ENCODE measurements around the gene SRP54. TPM values are rescaled to one million over a fixed set of nuclear protein-coding genes. Genes with fewer than 3 reads are reported as not detected.

SRP54 gene
- total RNA-seq, 1 donor from 2014 or later: 43.5 TPM

DNA sequence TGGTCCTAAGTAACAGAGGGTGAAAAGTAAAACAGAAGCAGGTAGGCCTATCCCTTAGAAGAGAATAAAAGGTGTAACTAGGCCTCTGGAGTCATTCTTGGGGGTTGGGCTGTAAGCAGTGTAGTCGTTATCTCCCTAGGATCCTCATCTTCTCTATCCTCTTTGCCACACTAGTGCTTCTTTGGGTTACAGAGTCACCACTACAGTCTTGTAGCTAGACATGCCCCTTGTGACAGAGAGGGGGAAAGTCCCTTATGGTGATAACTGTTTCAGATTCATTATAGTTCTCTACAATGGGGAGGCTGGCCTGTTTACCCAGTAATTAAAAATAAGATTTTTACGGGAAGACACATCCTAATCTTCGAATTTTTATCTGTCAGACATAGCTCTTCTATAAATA, 16.4 kb upstream of the SRP54 start:
- no peaks in the 10 kb centered on the region for H3K9me3 Mint-ChIP-seq (ENCODE audit: unreplicated experiment)
- H3K4me1 Mint-ChIP-seq (ENCODE audit: low read depth, unreplicated experiment): no peaks in the 10 kb centered on the region
- H3K36me3 Mint-ChIP-seq (ENCODE audit: unreplicated experiment): no peaks in the 10 kb centered on the region
- TF ChIP-seq, protein P1, sequence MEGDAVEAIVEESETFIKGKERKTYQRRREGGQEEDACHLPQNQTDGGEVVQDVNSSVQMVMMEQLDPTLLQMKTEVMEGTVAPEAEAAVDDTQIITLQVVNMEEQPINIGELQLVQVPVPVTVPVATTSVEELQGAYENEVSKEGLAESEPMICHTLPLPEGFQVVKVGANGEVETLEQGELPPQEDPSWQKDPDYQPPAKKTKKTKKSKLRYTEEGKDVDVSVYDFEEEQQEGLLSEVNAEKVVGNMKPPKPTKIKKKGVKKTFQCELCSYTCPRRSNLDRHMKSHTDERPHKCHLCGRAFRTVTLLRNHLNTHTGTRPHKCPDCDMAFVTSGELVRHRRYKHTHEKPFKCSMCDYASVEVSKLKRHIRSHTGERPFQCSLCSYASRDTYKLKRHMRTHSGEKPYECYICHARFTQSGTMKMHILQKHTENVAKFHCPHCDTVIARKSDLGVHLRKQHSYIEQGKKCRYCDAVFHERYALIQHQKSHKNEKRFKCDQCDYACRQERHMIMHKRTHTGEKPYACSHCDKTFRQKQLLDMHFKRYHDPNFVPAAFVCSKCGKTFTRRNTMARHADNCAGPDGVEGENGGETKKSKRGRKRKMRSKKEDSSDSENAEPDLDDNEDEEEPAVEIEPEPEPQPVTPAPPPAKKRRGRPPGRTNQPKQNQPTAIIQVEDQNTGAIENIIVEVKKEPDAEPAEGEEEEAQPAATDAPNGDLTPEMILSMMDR (IDR thresholded peaks at IDR 0.05; ENCODE audit: partially characterized antibody, unreplicated experiment): no peak
- no peak overlapping the region for H3K27ac Mint-ChIP-seq (ENCODE audit: unreplicated experiment)
- DNase-seq: no peak
- no peaks in the 10 kb centered on the region for H3K27me3 Mint-ChIP-seq (ENCODE audit: unreplicated experiment)
- H3K4me3 Mint-ChIP-seq (ENCODE audit: unreplicated experiment): no peak overlapping the region

DNA sequence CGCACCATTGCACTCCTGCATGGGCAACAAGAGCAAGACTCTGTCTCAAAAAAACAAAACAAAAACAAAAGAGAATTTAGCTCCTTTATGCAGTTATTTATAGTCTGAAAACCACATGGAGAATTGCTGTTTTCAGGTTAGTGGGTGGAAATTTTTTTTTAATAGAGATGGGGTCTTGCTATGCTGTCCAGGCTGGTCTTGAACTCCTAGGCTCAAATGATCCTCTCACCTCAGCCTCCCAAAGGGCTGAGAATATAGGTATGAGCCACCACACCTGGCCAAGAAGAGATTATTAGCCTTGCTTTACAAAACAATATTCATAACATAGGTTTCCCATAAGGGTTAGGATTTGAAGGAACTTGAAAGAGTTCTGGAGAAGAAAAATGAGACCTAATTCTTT, 12.1 kb upstream of the SRP54 start:
- no peak for DNase-seq
- TF ChIP-seq, protein P1 (IDR thresholded peaks at IDR 0.05; ENCODE audit: partially characterized antibody, unreplicated experiment): no peak
- H3K9me3 Mint-ChIP-seq (ENCODE audit: unreplicated experiment): no peaks in the 10 kb centered on the region
- no peaks in the 10 kb centered on the region for H3K27me3 Mint-ChIP-seq (ENCODE audit: unreplicated experiment)
- H3K4me1 Mint-ChIP-seq (ENCODE audit: low read depth, unreplicated experiment): no peaks in the 10 kb centered on the region
- no peak overlapping the region for H3K4me3 Mint-ChIP-seq (ENCODE audit: unreplicated experiment)
- no peaks in the 10 kb centered on the region for H3K36me3 Mint-ChIP-seq (ENCODE audit: unreplicated experiment)
- H3K27ac Mint-ChIP-seq (ENCODE audit: unreplicated experiment): no peak overlapping the region

DNA sequence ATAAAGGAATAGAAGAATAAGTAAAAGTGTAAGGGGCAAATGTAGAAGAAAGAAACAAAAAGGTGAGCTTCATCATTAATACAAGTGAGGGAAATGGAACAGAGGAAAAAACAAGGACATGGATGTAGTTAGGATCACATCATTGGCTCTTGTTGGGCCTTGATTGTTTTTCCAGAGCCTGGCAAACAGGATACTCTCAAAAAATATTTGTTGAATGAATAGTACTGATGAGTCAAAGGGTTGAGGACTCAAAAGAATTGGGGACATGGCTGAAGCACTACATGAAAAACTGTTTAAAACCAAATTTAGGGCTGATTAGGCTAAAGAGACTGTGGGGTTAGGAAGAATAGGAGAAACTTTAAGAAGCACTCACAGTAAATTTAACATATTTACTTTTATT, 11.4 kb upstream of the SRP54 start:
- Mint-ChIP-seq H3K4me3 (ENCODE audit: unreplicated experiment) (no peak overlapping the region), H3K4me1 (ENCODE audit: low read depth, unreplicated experiment) (no peaks in the 10 kb centered on the region), H3K27me3 (ENCODE audit: unreplicated experiment) (no peaks in the 10 kb centered on the region), H3K36me3 (ENCODE audit: unreplicated experiment) (no peaks in the 10 kb centered on the region), H3K27ac (ENCODE audit: unreplicated experiment) (no peak overlapping the region), H3K9me3 (ENCODE audit: unreplicated experiment) (no peaks in the 10 kb centered on the region)
- TF ChIP-seq, protein P1 (IDR thresholded peaks at IDR 0.05; ENCODE audit: partially characterized antibody, unreplicated experiment): no peak
- no peak for DNase-seq

DNA sequence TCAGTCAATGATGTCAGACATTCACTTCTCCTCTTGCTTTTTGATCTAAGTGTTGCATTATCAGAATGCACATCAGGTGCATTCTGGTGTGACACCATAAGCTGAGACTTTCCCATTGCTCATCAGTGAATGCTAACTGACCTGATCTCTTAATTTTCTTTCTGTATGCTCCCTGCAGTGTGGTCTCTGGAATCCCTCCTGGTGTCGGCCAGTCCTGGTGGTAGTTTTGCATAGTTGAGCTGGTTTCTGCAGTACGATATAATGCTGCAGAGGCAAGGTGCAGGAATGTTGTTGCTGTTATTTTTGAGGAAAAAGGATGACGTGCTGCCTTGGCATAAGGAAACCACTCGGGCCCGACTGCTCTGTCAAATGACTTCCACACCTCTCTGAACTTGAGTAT, 11.0 kb upstream of the SRP54 start:
- no peaks in the 10 kb centered on the region for H3K9me3 Mint-ChIP-seq (ENCODE audit: unreplicated experiment)
- no peaks in the 10 kb centered on the region for H3K36me3 Mint-ChIP-seq (ENCODE audit: unreplicated experiment)
- no peak for DNase-seq
- H3K4me1 Mint-ChIP-seq (ENCODE audit: low read depth, unreplicated experiment): no peaks in the 10 kb centered on the region
- TF ChIP-seq, protein P1 (IDR thresholded peaks at IDR 0.05; ENCODE audit: partially characterized antibody, unreplicated experiment): no peak
- H3K27me3 Mint-ChIP-seq (ENCODE audit: unreplicated experiment): no peaks in the 10 kb centered on the region
- H3K4me3 Mint-ChIP-seq (ENCODE audit: unreplicated experiment): no peak overlapping the region
- no peak overlapping the region for H3K27ac Mint-ChIP-seq (ENCODE audit: unreplicated experiment)

DNA sequence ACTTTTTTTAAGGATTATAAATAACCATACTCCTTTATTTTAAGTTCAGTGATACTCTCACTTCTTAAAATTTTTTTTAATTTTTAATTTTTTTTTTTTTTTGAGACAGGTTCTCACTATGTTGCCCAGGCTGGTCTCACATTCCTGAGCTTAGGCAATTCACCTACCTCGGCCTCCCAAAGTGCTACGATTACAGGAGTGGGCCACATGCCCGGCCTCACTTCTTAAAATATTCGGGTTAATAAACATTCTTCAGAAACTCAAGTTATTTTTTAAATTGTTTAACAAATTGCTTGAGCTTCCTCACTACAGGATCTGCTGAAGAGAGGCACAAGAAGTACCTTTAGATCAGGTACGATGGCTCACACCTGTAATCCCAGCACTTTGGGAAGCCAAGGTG, 4.3 kb upstream of the SRP54 start:
- TF ChIP-seq, protein P1 (IDR thresholded peaks at IDR 0.05; ENCODE audit: partially characterized antibody, unreplicated experiment): no peak
- Mint-ChIP-seq H3K36me3 (ENCODE audit: unreplicated experiment) (no peaks in the 10 kb centered on the region), H3K27me3 (ENCODE audit: unreplicated experiment) (no peaks in the 10 kb centered on the region), H3K4me3 (ENCODE audit: unreplicated experiment) (no peak overlapping the region), H3K4me1 (ENCODE audit: low read depth, unreplicated experiment) (no peaks in the 10 kb centered on the region), H3K9me3 (ENCODE audit: unreplicated experiment) (no peaks in the 10 kb centered on the region), H3K27ac (ENCODE audit: unreplicated experiment) (no peak overlapping the region)
- no peak for DNase-seq
